HCT116 (cell line): ENCODE measurements around the gene SOX2. TPM values are rescaled to one million over a fixed set of nuclear protein-coding genes. Genes with fewer than 3 reads are reported as not detected.

Experiments used
- ATAC-seq: fragments of 200-7000 bp; cut with Tn5 transposase; 2 replicates; pipeline ENCODE4 v1.9.1; 2020; ENCODE audit warnings: mild to moderate bottlenecking, moderate library complexity
- BruUV-seq: library from RNA; stranded (reverse); fragments of 400-500 nt; replicated peaks from 2 replicates; lab custom pipeline; 2021; lab: Mats Ljungman, UMichigan
- CTCF ChIA-PET: fragments of 300-600 bp; sonication (Branson Sonifier 250); formaldehyde crosslinking; loops from one replicate; lab custom pipeline; 2021; ENCODE audit warnings: antibody characterized with exemption; lab: Charles Lee
- POLR2A ChIA-PET: fragments of 300-600, 350-600 bp; sonication (Branson Sonifier 250); formaldehyde crosslinking; loops from one replicate; lab custom pipeline; 2021; ENCODE audit warnings: antibody characterized with exemption; lab: Charles Lee
- RAD21 ChIA-PET, 2 experiments: fragments of 300-600 bp; sonication (Branson Sonifier 250); formaldehyde crosslinking; loops; one replicate each; lab custom pipeline; 2023; ENCODE audit warnings: low total read pairs in 2 of 2; ENCODE audit not compliant: uncharacterized antibody in 2 of 2, unreplicated experiment in 2 of 2, low non-redundant PET in 1 of 2; lab: Charles Lee
- DNase-seq: peaks from one replicate; pipeline ENCODE4 v3.0.0-alpha.2; 2010; ENCODE audit warnings: low read depth, low spot score
- H2AFZ ChIP-seq: fragments of 200-600 bp; shearing (Covaris generic), sonication (generic); 2 replicates; pipeline ENCODE4 v1.6.1; 2017; ENCODE audit warnings: low read depth, mixed run types, mixed read lengths, antibody characterized with exemption, low read length; ENCODE audit not compliant: poor library complexity, severe bottlenecking
- H3K27ac ChIP-seq: 2 replicates; pipeline ENCODE4 v1.5.1; 2012; ENCODE audit warnings: low read depth, low read length
- H3K27me3 ChIP-seq: fragments of 200-600 bp; sonication (generic); 2 replicates; pipeline ENCODE4 v1.6.1; 2016; ENCODE audit warnings: mixed run types, low read length, mixed read lengths; ENCODE audit not compliant: insufficient read depth
- H3K36me3 ChIP-seq, 2 experiments: fragments of 200-500 bp in 1 of 2; fragments of 200-600 bp in 1 of 2; sonication (Bioruptor generic) in 1 of 2; sonication (generic) in 1 of 2; 2 replicates each; pipeline versions ENCODE4 v1.5.1 to v1.6.1; 2014 to 2016; ENCODE audit warnings: low read length in 2 of 2, inconsistent platforms in 1 of 2, mixed read lengths in 1 of 2, mixed run types in 1 of 2; ENCODE audit not compliant: insufficient read depth in 2 of 2, control insufficient read depth in 1 of 2
- H3K4me1 ChIP-seq, 2 experiments: fragments of 200-600 bp in 1 of 2; sonication (generic) in 1 of 2; 2 replicates each; pipeline versions ENCODE4 v1.5.1 to v1.6.1; 2012 to 2017; ENCODE audit warnings: low read length in 2 of 2, inconsistent platforms in 1 of 2, mild to moderate bottlenecking in 1 of 2, mixed read lengths in 1 of 2, mixed run types in 1 of 2, moderate library complexity in 1 of 2; ENCODE audit not compliant: insufficient read depth in 2 of 2, control insufficient read depth in 1 of 2
- H3K4me2 ChIP-seq: fragments of 200-600 bp; sonication (generic); 2 replicates; pipeline ENCODE4 v1.6.1; 2017; ENCODE audit warnings: mixed run types, low read length, mixed read lengths
- H3K4me3 ChIP-seq, 2 experiments: fragments of 200-600 bp in 1 of 2; sonication (generic) in 1 of 2; replicated peaks in 1 of 2; 2 replicates each; pipeline ENCODE4 v1.5.1; 2011 to 2016; ENCODE audit warnings: low read length in 2 of 2, control low read depth in 1 of 2, low read depth in 1 of 2, mild to moderate bottlenecking in 1 of 2, mixed read lengths in 1 of 2, mixed run types in 1 of 2
- H3K79me2 ChIP-seq: fragments of 200-600 bp; sonication (generic); 2 replicates; pipeline ENCODE4 v1.6.1; 2017; ENCODE audit warnings: mild to moderate bottlenecking, mixed run types, low read length, moderate library complexity, mixed read lengths; ENCODE audit not compliant: insufficient read depth
- H3K9ac ChIP-seq: fragments of 200-600 bp; sonication (generic); 2 replicates; pipeline ENCODE4 v1.6.1; 2016; ENCODE audit warnings: low read length, mixed read lengths
- H3K9me2 ChIP-seq: fragments of 200-600 bp; sonication (generic), shearing (Covaris generic); 2 replicates; pipeline ENCODE4 v1.6.1; 2017; ENCODE audit warnings: mixed run types, mild to moderate bottlenecking, moderate library complexity; ENCODE audit not compliant: insufficient read depth
- H3K9me3 ChIP-seq, 2 experiments: fragments of 200-500 bp in 1 of 2; fragments of 200-600 bp in 1 of 2; sonication (Bioruptor generic) in 1 of 2; sonication (generic) in 1 of 2; 2 replicates each; pipeline ENCODE4 v1.6.1; 2014 to 2017; ENCODE audit warnings: low read length in 2 of 2, mixed read lengths in 2 of 2, inconsistent platforms in 1 of 2, low read depth in 1 of 2, mild to moderate bottlenecking in 1 of 2, mixed run types in 1 of 2, moderate library complexity in 1 of 2; ENCODE audit not compliant: control insufficient read depth in 1 of 2, insufficient read depth in 1 of 2
- H4K20me1 ChIP-seq: fragments of 200-600 bp; sonication (generic), shearing (Covaris generic); 2 replicates; pipeline ENCODE4 v1.6.1; 2017; ENCODE audit warnings: mixed run types, mild to moderate bottlenecking, moderate library complexity; ENCODE audit not compliant: insufficient read depth
- ATF3 ChIP-seq: IDR thresholded peaks from 2 replicates; pipeline ENCODE4 v1.6.1; 2012
- CBX3 ChIP-seq: IDR thresholded peaks from 2 replicates; pipeline ENCODE4 v1.6.1; 2012; ENCODE audit warnings: low read depth
- CEBPB ChIP-seq: IDR thresholded peaks from 2 replicates; pipeline ENCODE4 v1.6.1; 2012; ENCODE audit warnings: low read depth
- EGR1 ChIP-seq: IDR thresholded peaks from 2 replicates; pipeline ENCODE4 v1.6.1; 2012; ENCODE audit warnings: low read depth
- ELF1 ChIP-seq: IDR thresholded peaks from 2 replicates; pipeline ENCODE4 v1.6.1; 2012; ENCODE audit warnings: low read depth, borderline replicate concordance
- EZH2phosphoT487 ChIP-seq: fragments of 200-600 bp; IDR thresholded peaks from 2 replicates; pipeline ENCODE4 v1.6.1; 2018; ENCODE audit warnings: antibody characterized with exemption, borderline replicate concordance
- FOSL1 ChIP-seq: IDR thresholded peaks from 2 replicates; pipeline ENCODE4 v1.6.1; 2012; ENCODE audit warnings: low read depth
- JUND ChIP-seq: IDR thresholded peaks from 2 replicates; pipeline ENCODE4 v1.6.1; 2012
- MAX ChIP-seq: IDR thresholded peaks from 2 replicates; pipeline ENCODE4 v1.6.1; 2012
- POLR2AphosphoS5 ChIP-seq: IDR thresholded peaks from 2 replicates; pipeline ENCODE4 v1.6.1; 2011; ENCODE audit warnings: mild to moderate bottlenecking, low read depth, low read length, moderate library complexity
- RAD21 ChIP-seq: IDR thresholded peaks from 2 replicates; pipeline ENCODE4 v1.6.1; 2012; ENCODE audit warnings: low read depth, mild to moderate bottlenecking
- SP1 ChIP-seq: IDR thresholded peaks from 2 replicates; pipeline ENCODE4 v1.6.1; 2012; ENCODE audit warnings: low read depth
- SRF ChIP-seq: IDR thresholded peaks from 2 replicates; pipeline ENCODE4 v1.6.1; 2012; ENCODE audit warnings: low read depth
- TCF7L2 ChIP-seq: IDR thresholded peaks from 2 replicates; pipeline ENCODE4 v1.7.0; 2011; ENCODE audit warnings: borderline replicate concordance, inconsistent platforms; ENCODE audit not compliant: insufficient read depth, insufficient read length; ENCODE audit errors: extremely low read depth
- YY1 ChIP-seq: IDR thresholded peaks from 2 replicates; pipeline ENCODE4 v1.6.1; 2011; ENCODE audit warnings: low read length, low read depth, moderate library complexity, mild to moderate bottlenecking; ENCODE audit not compliant: insufficient replicate concordance; ENCODE audit errors: extremely low read depth
- ZFX ChIP-seq: fragments of 450-650 bp; IDR thresholded peaks from 2 replicates; pipeline ENCODE4 v1.6.1; 2017
- ZNF274 ChIP-seq: fragments of 200-500 bp; sonication (Bioruptor generic); IDR thresholded peaks from 2 replicates; pipeline ENCODE4 v1.6.1; 2014; ENCODE audit warnings: mild to moderate bottlenecking, low read depth, low read length, inconsistent platforms
- intact Hi-C: fragments of 100-400 bp; cut with micrococcal nuclease; formaldehyde crosslinking; loops from 2 replicates; pipeline ENCODE4 v1.10.0; 2022
- total RNA-seq: library from RNA; stranded (reverse); gene quantifications from one replicate; pipeline ENCODE4 v1.2.1, GENCODE V29; 2021; ENCODE audit not compliant: unreplicated experiment
- TF ChIP-seq, protein P1 (sequence below): IDR thresholded peaks from 2 replicates; pipeline ENCODE4 v1.6.1; 2011; ENCODE audit warnings: mild to moderate bottlenecking, low read length, moderate library complexity; ENCODE audit not compliant: insufficient replicate concordance; ENCODE audit errors: extremely low read depth
- TF ChIP-seq, protein P2 (sequence below): IDR thresholded peaks from 2 replicates; pipeline ENCODE4 v1.6.1; 2012; ENCODE audit warnings: low read depth

Gene SOX2
- total RNA-seq, 1 experiment from 2014 or later, result 0.15 TPM

- CTCF ChIA-PET, result interaction anchor here (1.2 kb wide), 1 partner anchor 17 kb away, joined by 4 read pairs; no protein-coding TSS in a partner anchor
- DNase-seq, result no peak
- Histone ChIP-seq H3K9me2 (no peaks in the 10 kb centered on the region), H3K27ac (no peak overlapping the region), H3K27me3 (0 out of 2 replicates have a peak, but pooled peaks cover 3% of the 10 kb centered on the region), H3K9me3 (no peaks in the 10 kb centered on the region), H3K4me3 (no peak overlapping the region), H3K79me2 (no peaks in the 10 kb centered on the region), H2AFZ (no peak overlapping the region), H3K36me3 (no peaks in the 10 kb centered on the region), H4K20me1 (no peaks in the 10 kb centered on the region), H3K4me1 (0 out of 4 replicates have a peak, but pooled peaks cover 0 to under 1% of the 10 kb centered on the region in 2 experiments), H3K4me2 (no peak overlapping the region), H3K9ac (no peak overlapping the region)
- RAD21 ChIA-PET, result interaction anchor here in 1 of 2 experiments (0.6 kb wide), 1 partner anchor 31 kb away, joined by 4 read pairs; no protein-coding TSS in a partner anchor
- TF ChIP-seq ELF1, result no peak
- no peak for TF ChIP-seq JUND
- TF ChIP-seq ZNF274, result no peak
- no peak for TF ChIP-seq ZFX
- no peak for TF ChIP-seq POLR2AphosphoS5
- no peak for TF ChIP-seq CEBPB
- TF ChIP-seq, protein P1, sequence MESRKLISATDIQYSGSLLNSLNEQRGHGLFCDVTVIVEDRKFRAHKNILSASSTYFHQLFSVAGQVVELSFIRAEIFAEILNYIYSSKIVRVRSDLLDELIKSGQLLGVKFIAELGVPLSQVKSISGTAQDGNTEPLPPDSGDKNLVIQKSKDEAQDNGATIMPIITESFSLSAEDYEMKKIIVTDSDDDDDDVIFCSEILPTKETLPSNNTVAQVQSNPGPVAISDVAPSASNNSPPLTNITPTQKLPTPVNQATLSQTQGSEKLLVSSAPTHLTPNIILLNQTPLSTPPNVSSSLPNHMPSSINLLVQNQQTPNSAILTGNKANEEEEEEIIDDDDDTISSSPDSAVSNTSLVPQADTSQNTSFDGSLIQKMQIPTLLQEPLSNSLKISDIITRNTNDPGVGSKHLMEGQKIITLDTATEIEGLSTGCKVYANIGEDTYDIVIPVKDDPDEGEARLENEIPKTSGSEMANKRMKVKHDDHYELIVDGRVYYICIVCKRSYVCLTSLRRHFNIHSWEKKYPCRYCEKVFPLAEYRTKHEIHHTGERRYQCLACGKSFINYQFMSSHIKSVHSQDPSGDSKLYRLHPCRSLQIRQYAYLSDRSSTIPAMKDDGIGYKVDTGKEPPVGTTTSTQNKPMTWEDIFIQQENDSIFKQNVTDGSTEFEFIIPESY, result no peak
- TF ChIP-seq YY1, result no peak
- no peak for TF ChIP-seq SP1
- TF ChIP-seq EGR1, result no peak
- TF ChIP-seq TCF7L2, result no peak
- TF ChIP-seq ATF3, result no peak
- TF ChIP-seq FOSL1, result no peak
- TF ChIP-seq EZH2phosphoT487, result no peak
- TF ChIP-seq CBX3, result no peak
- TF ChIP-seq SRF, result no peak
- TF ChIP-seq MAX, result no peak
- TF ChIP-seq, protein P2, sequence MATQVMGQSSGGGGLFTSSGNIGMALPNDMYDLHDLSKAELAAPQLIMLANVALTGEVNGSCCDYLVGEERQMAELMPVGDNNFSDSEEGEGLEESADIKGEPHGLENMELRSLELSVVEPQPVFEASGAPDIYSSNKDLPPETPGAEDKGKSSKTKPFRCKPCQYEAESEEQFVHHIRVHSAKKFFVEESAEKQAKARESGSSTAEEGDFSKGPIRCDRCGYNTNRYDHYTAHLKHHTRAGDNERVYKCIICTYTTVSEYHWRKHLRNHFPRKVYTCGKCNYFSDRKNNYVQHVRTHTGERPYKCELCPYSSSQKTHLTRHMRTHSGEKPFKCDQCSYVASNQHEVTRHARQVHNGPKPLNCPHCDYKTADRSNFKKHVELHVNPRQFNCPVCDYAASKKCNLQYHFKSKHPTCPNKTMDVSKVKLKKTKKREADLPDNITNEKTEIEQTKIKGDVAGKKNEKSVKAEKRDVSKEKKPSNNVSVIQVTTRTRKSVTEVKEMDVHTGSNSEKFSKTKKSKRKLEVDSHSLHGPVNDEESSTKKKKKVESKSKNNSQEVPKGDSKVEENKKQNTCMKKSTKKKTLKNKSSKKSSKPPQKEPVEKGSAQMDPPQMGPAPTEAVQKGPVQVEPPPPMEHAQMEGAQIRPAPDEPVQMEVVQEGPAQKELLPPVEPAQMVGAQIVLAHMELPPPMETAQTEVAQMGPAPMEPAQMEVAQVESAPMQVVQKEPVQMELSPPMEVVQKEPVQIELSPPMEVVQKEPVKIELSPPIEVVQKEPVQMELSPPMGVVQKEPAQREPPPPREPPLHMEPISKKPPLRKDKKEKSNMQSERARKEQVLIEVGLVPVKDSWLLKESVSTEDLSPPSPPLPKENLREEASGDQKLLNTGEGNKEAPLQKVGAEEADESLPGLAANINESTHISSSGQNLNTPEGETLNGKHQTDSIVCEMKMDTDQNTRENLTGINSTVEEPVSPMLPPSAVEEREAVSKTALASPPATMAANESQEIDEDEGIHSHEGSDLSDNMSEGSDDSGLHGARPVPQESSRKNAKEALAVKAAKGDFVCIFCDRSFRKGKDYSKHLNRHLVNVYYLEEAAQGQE, result no peak
- no peak for TF ChIP-seq RAD21
- BruUV-seq, result no TSS peak
- POLR2A ChIA-PET, result no interaction called here
- ATAC-seq, result no peak
- intact Hi-C loops, result no loop called here
Measured at GRCh38 chr3:181716966-181717365, 5.2 kb downstream of the SOX2 start.
